Thymus (tissue), 11 donors: ENCODE data around the gene MYD88. TPM values are rescaled to one million over a fixed set of nuclear protein-coding genes. Genes with fewer than 3 reads are reported as not detected.
A peak's percentile ranks its signal among the peaks of the same experiment; 100 is the strongest.

Experiments used
- DNase-seq, 9 donors: peaks; one replicate each; pipeline ENCODE4 v3.0.0-alpha.2; 2013; ENCODE audit warnings: low spot score in 9 of 9, low read depth in 6 of 9, missing footprints in 1 of 9
- H3K27ac ChIP-seq, 2 donors: one replicate each; pipeline ENCODE4 v1.5.1; 2013; ENCODE audit warnings: control low read depth in 1 of 2, low read depth in 1 of 2, low read length in 1 of 2, mild to moderate bottlenecking in 1 of 2, moderate library complexity in 1 of 2
- H3K27me3 ChIP-seq, 2 donors: one replicate each; pipeline ENCODE4 v1.5.1; 2013; ENCODE audit warnings: low read length in 1 of 2; ENCODE audit not compliant: control insufficient read depth in 2 of 2, insufficient read depth in 1 of 2
- H3K36me3 ChIP-seq, 2 donors: one replicate each; pipeline ENCODE4 v1.5.1; 2013; ENCODE audit warnings: low read length in 1 of 2, mild to moderate bottlenecking in 1 of 2, moderate library complexity in 1 of 2; ENCODE audit not compliant: control insufficient read depth in 2 of 2, insufficient read depth in 2 of 2
- H3K4me1 ChIP-seq, 2 donors: one replicate each; pipeline ENCODE4 v1.5.1; 2013; ENCODE audit warnings: low read length in 2 of 2; ENCODE audit not compliant: control insufficient read depth in 2 of 2, insufficient read depth in 2 of 2
- H3K4me3 ChIP-seq, 2 donors: one replicate each; pipeline ENCODE4 v1.5.1; 2013; ENCODE audit warnings: low read length in 2 of 2, control low read depth in 1 of 2, mild to moderate bottlenecking in 1 of 2
- H3K9me3 ChIP-seq, 2 donors: one replicate each; pipeline ENCODE4 v1.5.1; 2013; ENCODE audit warnings: low read length in 1 of 2, mild to moderate bottlenecking in 1 of 2; ENCODE audit not compliant: control insufficient read depth in 2 of 2, insufficient read depth in 1 of 2
- WGBS: extraction: QIAGEN DNeasy Blood & Tissue Kit; methylation state at CpG from one replicate; pipeline ENCODE4 v1.1.7; 2013; 5-methylcytosine and 5-hydroxymethylcytosine counted together
- polyA plus RNA-seq: library from polyadenylated mRNA; stranded (reverse); fragments of 200-250 nt; gene quantifications from one replicate; pipeline ENCODE4 v1.2.3, GENCODE V29; 2013
- total RNA-seq: library from RNA; stranded (reverse); fragments of 120-200 nt; gene quantifications from one replicate; pipeline ENCODE4 v1.2.4, GENCODE V29; 2013
- donor health status: healthy.

MYD88 gene
- total and polyA plus RNA-seq, 2 donors = 15.1 to 54.3 TPM

GRCh38 chr3:38117163-38117716, 21.2 kb upstream of the MYD88 start:
- peaks cover 27 to 28% of the 10 kb centered on the region in 2 donors for H3K36me3 ChIP-seq
- no peak for DNase-seq
- peaks cover 0 to 1% of the 10 kb centered on the region in 2 donors for H3K9me3 ChIP-seq
- 97% methylated on average over 10 of the region's 10 CpGs for WGBS
- H3K4me3 ChIP-seq = no peak overlapping the region
- no peaks in the 10 kb centered on the region for H3K27me3 ChIP-seq
- no peak overlapping the region for H3K27ac ChIP-seq
- no peaks in the 10 kb centered on the region for H3K4me1 ChIP-seq

- 76% methylated on average over 11 of the region's 11 CpGs for whole genome bisulfite sequencing
- Histone ChIP-seq H3K36me3 (peaks cover 34% of the 10 kb centered on the region in 2 donors), H3K4me1 (no peaks in the 10 kb centered on the region), H3K27me3 (no peaks in the 10 kb centered on the region), H3K4me3 (no peak overlapping the region), H3K9me3 (peaks cover 0 to 1% of the 10 kb centered on the region in 2 donors), H3K27ac (no peak overlapping the region)
- DNase-seq = peak in 7 of 9 donors; percentile 45 to 83 (median 65)
Measured at GRCh38 chr3:38117748-38118420, 20.6 kb upstream of the MYD88 start.

GRCh38 chr3:38118421-38119247, 19.8 kb upstream of the MYD88 start:
- no peak for DNase-seq
- Histone ChIP-seq H3K9me3 (peaks cover 0 to 1% of the 10 kb centered on the region in 2 donors), H3K4me3 (no peak overlapping the region), H3K36me3 (peaks cover 39 to 41% of the 10 kb centered on the region in 2 donors), H3K4me1 (no peaks in the 10 kb centered on the region), H3K27ac (no peak overlapping the region), H3K27me3 (no peaks in the 10 kb centered on the region)
- WGBS = 97% methylated on average over 13 of the region's 13 CpGs

- Histone ChIP-seq H3K4me1 (no peaks in the 10 kb centered on the region), H3K27me3 (no peaks in the 10 kb centered on the region), H3K36me3 (peaks cover 41 to 44% of the 10 kb centered on the region in 2 donors), H3K9me3 (no peaks in the 10 kb centered on the region), H3K4me3 (no peak overlapping the region), H3K27ac (no peak overlapping the region)
- no peak for DNase-seq
- 100% methylated on average over 1 of the region's 1 CpG for WGBS
Measured at GRCh38 chr3:38119248-38119544, 19.3 kb upstream of the MYD88 start.

- 91% methylated on average over 7 of the region's 7 CpGs for WGBS
- Histone ChIP-seq H3K9me3 (no peaks in the 10 kb centered on the region), H3K4me3 (no peak overlapping the region), H3K4me1 (no peaks in the 10 kb centered on the region), H3K27ac (no peak overlapping the region), H3K27me3 (no peaks in the 10 kb centered on the region), H3K36me3 (peaks cover 49 to 52% of the 10 kb centered on the region in 2 donors)
- DNase-seq = no peak
Measured at GRCh38 chr3:38119821-38120692, 18.4 kb upstream of the MYD88 start.

GRCh38 chr3:38120693-38121450, 17.6 kb upstream of the MYD88 start:
- Histone ChIP-seq H3K4me3 (no peak overlapping the region), H3K27me3 (no peaks in the 10 kb centered on the region), H3K36me3 (peaks cover 56 to 60% of the 10 kb centered on the region in 2 donors), H3K4me1 (no peaks in the 10 kb centered on the region), H3K27ac (no peak overlapping the region), H3K9me3 (no peaks in the 10 kb centered on the region)
- no peak for DNase-seq
- 96% methylated on average over 11 of the region's 11 CpGs for WGBS

- peaks cover 61 to 66% of the 10 kb centered on the region in 2 donors for H3K36me3 ChIP-seq
- no peak overlapping the region for H3K4me3 ChIP-seq
- no peaks in the 10 kb centered on the region for H3K9me3 ChIP-seq
- no peak overlapping the region for H3K27ac ChIP-seq
- H3K4me1 ChIP-seq = no peaks in the 10 kb centered on the region
- no peaks in the 10 kb centered on the region for H3K27me3 ChIP-seq
- 97% methylated on average over 9 of the region's 9 CpGs for WGBS
- no peak for DNase-seq
Measured at GRCh38 chr3:38121451-38121831, 17.0 kb upstream of the MYD88 start.

GRCh38 chr3:38121832-38122461, 16.5 kb upstream of the MYD88 start:
- 98% methylated on average over 13 of the region's 13 CpGs for WGBS
- Histone ChIP-seq H3K36me3 (peaks cover 66 to 71% of the 10 kb centered on the region in 2 donors), H3K27ac (no peak overlapping the region), H3K27me3 (no peaks in the 10 kb centered on the region), H3K9me3 (no peaks in the 10 kb centered on the region), H3K4me1 (no peaks in the 10 kb centered on the region), H3K4me3 (no peak overlapping the region)
- DNase-seq = no peak
